NB4 (cell line): ENCODE data around the gene ETNPPL.

Source experiments
- CTCF ChIP-seq: IDR thresholded peaks from one replicate; pipeline ENCODE4 v1.5.1; 2012; ENCODE audit warnings: low read depth, low read length
- MAX ChIP-seq: IDR thresholded peaks from 2 replicates; pipeline ENCODE4 v1.6.1; 2011; ENCODE audit warnings: low read depth, low read length
- MYC ChIP-seq: IDR thresholded peaks from 2 replicates; pipeline ENCODE4 v1.6.1; 2011; ENCODE audit warnings: low read depth, low read length
- POLR2A ChIP-seq: IDR thresholded peaks from 2 replicates; pipeline ENCODE4 v1.6.1; 2011; ENCODE audit warnings: mild to moderate bottlenecking; ENCODE audit not compliant: insufficient read length; ENCODE audit errors: extremely low read depth

GRCh38 chr4:108746511-108746910, 16.3 kb downstream of the ETNPPL start:
- TF ChIP-seq MYC (no peak), CTCF (no peak), MAX (no peak), POLR2A (no peak)
